WTC11 (cell line): ENCODE measurements around the gene NOS1.

ENCODE experiments used
- CREB1 ChIP-seq: sonication (generic); formaldehyde crosslinking; IDR thresholded peaks from 2 replicates; pipeline ENCODE4 v1.8.0; 2023; ENCODE audit warnings: mild to moderate bottlenecking, missing genetic modification reagents
- CTCF ChIP-seq: fragments of 200-600 bp; IDR thresholded peaks from 2 replicates; pipeline ENCODE4 v1.8.0; 2022; ENCODE audit warnings: antibody characterized with exemption
- IRF2 ChIP-seq: sonication (generic); formaldehyde crosslinking; IDR thresholded peaks from 2 replicates; pipeline ENCODE4 v1.8.0; 2022; ENCODE audit warnings: low read depth, missing genetic modification reagents, borderline replicate concordance
- MAX ChIP-seq: sonication (generic); formaldehyde crosslinking; IDR thresholded peaks from 2 replicates; pipeline ENCODE4 v1.8.0; 2022; ENCODE audit warnings: mild to moderate bottlenecking, missing genetic modification reagents
- NR2C2 ChIP-seq: sonication (generic); formaldehyde crosslinking; IDR thresholded peaks from 2 replicates; pipeline ENCODE4 v1.8.0; 2022; ENCODE audit warnings: mild to moderate bottlenecking, missing genetic modification reagents
- PREB ChIP-seq: sonication (generic); formaldehyde crosslinking; IDR thresholded peaks from 2 replicates; pipeline ENCODE4 v1.8.1; 2022; ENCODE audit warnings: mild to moderate bottlenecking, missing genetic modification reagents, moderate library complexity, borderline replicate concordance
- ZNF263 ChIP-seq: sonication (generic); formaldehyde crosslinking; IDR thresholded peaks from 2 replicates; pipeline ENCODE4 v1.8.1; 2022; ENCODE audit warnings: low read depth, mild to moderate bottlenecking, moderate library complexity, missing genetic modification reagents
- ZNF512 ChIP-seq: sonication (generic); formaldehyde crosslinking; IDR thresholded peaks from 2 replicates; pipeline ENCODE4 v1.8.1; 2022; ENCODE audit warnings: missing genetic modification reagents, borderline replicate concordance

GRCh38 chr12:117361905-117362304, 479 bp upstream of the NOS1 start:
- TF ChIP-seq ZNF512 (CRISPR knock-in tag) = no peak
- TF ChIP-seq IRF2 (CRISPR knock-in tag) = no peak
- TF ChIP-seq ZNF263 (CRISPR knock-in tag) = no peak
- no peak for TF ChIP-seq CTCF
- no peak for TF ChIP-seq PREB (CRISPR knock-in tag)
- TF ChIP-seq MAX = no peak
- no peak for TF ChIP-seq CREB1
- no peak for TF ChIP-seq NR2C2 (CRISPR knock-in tag)
